Measurements from ENCODE around the gene FTO.

The FTO gene

DNA sequence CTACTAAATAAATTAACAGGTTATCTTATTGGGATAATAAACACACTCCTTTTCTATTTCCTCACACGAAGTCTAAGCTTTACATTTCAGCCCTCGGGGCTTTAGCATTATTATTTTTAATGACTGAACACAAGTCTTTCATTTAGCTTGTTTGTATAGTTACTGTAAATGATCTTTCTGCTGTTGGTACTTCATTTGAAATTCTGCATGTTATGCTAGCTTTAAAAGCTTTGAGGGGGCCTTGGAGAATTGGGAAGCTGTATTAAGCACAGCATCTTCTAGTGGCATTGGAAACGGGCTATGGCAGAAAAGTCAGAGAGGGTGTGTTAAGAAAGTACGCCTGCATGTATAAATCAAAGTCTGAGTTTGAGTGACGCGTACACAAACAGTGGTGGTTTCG, 243.7 kb downstream of the FTO start:
- DNase-seq, result no peak

DNA sequence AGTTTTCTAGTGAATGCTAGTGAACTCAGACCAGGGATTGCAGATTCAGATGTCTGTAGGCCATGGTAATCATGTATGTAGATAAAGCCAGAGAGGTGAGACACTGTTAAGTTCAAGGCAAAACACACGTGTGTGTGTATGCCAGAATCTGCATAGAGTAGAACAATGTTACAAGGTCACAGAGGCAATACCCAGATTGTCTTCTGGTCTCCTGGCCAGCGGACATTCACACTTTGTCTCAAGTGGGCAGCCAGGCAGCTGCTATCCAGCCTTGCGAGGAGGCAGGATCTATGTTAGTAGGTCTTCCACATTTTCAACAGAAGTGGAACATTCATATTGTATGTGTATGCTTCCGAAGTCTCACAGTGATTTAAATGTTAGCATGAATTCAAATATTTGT, 244.4 kb downstream of the FTO start:
- DNase-seq, result no peak

- no peak for DNase-seq
These were observed 244.9 kb downstream of the FTO start for GRCh38 chr16:53948734-53949430.

DNA sequence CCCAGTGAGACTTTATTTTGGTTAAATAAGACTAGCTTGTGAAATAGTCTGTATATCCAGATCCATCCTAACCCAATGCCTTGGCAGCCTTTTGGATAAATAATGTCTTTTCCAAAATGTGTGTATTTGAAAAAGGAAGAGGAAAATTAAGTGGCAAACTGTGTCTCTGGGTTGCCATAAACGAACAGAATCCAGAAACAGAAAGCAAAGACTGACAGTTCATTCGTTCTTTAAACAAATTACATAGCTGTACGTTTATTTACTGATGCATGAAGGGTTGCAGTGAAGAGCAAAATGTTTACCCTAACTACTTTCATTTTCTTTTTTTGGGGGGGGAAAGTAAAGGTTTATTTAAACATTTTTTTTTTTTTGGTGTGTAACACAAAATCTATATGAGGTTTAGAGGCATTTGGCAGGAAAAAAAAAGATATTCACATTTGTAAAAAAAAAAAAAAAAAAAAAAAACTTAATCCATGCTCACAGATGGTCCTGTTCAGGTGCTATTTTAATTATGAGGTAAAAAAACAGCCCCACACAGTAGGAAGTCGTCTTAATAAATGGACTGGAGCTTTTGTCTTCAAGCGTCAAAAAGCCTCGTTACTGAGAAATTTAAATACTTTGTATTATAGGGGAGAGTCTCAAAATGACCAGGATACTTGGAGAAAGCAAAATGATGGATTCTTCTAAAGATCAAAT, 245.9 kb downstream of the FTO start:
- no peak for DNase-seq

DNA sequence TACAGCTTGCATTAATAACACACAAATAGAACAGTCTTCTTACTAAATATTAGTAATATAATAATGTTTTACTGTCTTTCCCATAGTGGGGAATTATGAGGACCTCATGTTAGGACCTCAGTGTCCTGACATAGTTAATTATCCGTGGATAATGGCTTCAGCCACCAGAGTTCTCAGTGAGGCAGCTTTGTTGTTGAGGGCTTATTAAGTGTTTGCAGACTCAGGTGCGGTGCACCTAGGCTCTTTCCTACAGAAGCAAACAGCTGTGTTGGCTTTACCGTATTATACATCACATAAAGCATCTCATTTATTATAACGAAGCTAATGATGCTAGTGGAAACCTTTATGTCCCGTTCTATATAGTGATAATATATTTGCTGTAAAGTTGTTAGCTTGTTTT, 246.7 kb downstream of the FTO start:
- DNase-seq, result no peak

GRCh38 chr16:53952215-53953208, 248.6 kb downstream of the FTO start:
- no peak for DNase-seq

GRCh38 chr16:53953336-53953735, 249.4 kb downstream of the FTO start:
- DNase-seq, result no peak

- no peak for DNase-seq
These were observed 251.4 kb downstream of the FTO start for GRCh38 chr16:53955221-53955875.

- DNase-seq, result no peak
These were observed 254.5 kb downstream of the FTO start for GRCh38 chr16:53958341-53958880.

DNA sequence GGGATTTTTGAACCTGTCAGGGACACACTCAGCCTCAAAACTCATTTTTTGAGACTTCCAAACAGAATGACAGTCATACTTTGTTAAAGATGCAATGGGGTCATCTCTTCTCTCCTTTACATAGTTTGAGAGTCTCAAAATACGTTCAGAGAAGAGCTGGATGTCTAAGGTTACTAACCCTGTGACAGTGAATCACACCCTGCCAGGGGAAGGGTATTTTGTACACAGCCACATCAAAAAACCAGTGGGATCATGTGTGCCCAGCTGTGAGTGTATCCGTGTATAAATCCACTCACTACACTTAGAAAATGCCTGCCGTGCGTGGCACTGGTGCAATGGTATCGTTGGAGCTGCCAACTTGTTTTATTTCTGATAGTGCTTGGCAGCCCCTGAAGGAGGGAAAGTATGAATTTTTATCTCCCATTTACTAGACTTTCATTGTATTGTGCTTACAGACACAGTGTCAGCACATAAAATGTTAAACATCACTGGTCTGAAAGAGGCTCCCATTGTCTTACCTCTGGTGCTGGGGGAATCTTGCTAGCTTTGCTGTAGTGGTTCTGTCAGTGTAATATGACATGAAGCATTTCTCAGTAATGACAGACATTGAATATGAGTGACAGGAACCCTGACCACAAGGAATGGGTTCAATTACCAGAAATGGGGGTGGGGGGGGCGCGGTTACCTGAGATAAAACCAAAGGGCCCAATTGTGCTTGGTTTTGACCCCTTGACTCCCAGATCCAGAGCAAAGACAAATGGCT, 256.3 kb downstream of the FTO start:
- no peak for DNase-seq

DNA sequence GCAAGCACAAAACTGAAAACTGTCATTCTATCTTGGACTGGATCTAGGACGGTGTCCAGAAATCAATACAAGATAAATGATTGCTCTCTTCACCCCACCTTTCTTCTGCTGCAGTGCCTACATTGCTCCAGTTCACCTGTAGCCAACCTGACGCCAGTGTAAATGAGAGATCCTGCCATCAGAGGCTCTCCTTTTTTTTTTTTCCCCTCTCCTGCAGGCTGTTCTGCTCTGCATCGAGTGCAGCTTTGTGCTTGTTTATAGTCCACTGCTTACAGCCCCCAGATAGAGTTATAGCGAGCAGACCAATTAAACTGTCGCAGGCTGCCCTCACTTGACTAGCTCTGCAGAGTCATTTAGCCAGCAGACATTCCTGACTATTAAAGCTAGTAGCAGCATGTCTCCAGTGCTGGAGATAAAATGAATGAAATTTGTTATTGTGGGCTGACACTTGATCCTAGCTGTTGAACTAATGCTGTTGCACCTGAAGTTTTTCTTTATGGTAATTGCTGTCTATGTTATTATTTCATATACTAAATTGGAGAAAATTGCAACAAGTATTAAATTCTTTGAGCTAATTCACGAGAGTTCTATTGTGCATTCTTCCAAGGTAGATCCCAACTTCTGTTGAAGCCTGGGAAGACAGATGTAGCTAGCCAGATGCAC, 257.1 kb downstream of the FTO start:
- DNase-seq, result no peak

GRCh38 chr16:53962041-53962440, 258.1 kb downstream of the FTO start:
- no peak for DNase-seq

GRCh38 chr16:53964145-53964790, 260.3 kb downstream of the FTO start:
- no peak for DNase-seq

DNA sequence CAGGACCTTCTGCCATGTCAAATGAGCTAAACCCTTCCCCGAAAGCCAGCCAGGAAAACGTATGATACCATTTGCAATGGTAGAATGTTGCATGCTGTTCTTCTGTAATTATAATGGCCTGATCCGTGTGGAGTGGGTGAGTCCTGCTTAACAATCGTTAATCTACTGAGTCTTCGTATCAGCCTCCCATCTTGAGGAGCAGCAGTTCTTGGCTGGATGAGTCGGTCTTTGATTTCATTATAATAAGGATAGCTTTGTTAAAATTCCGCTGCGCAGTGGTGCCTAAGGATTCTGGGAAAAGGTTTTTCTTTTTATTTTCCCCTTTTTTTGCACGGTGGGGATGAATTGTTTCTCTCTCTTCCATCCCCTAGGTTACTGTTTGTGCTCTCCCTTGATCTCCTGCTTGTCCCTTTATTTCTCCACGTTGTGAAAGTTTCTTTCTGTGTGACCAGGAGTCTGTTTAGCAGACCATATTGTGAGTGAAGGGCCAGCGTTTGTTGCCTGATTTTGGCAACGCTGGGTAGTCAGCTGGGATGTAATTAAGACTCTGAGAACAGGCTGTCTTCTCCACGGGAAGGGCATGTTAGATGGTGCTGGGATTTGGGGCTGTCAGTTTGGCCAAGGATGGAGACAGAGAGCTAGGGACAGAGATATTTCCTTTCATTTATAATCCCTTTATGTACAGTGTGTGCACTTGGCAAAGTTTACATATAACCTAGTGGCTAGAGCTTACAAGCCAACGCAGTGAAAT, 263.0 kb downstream of the FTO start:
- no peak for DNase-seq

DNA sequence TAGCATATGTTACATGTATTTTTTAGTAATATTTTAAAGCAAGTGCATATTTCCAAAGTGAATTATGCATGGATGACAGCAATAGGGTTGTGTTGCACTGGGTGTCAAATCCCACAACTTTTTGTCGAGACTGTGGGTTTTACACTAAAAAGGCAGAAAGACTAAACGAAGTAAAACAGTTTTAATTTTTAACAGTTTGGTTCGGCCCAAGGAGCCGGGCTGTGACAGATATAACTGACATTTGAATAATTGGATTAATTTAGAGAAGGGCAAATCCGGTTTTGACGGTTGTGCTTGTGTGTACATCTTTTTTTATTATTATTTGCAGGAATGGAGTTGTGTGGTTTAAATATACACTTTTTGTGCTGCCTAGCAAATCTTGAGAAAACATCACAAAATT, 263.6 kb downstream of the FTO start:
- DNase-seq, result no peak

- DNase-seq, result no peak
These were observed 264.5 kb downstream of the FTO start for GRCh38 chr16:53968454-53968853.

GRCh38 chr16:53968896-53969295, 264.9 kb downstream of the FTO start:
- DNase-seq, result no peak

DNA sequence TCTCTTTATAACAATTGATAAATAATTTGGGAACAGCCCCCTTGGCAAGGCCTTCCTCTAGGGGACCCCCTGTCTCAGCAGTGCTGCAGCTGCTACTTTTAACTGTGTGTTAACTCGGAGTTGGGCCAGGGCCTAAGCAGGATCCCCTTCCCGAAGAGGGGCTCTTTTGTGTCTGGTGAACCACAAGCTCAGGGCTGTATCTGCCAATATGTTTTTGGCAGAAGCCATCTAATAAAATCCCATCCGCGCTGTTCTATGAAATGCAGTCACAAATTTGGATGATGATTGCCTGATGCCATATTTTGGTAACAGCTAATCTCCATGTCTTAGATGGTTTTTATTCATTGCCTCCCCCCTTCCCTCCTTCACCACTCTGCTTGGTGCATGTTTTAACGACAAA, 267.7 kb downstream of the FTO start:
- DNase-seq, result no peak

GRCh38 chr16:53973021-53973420, 269.1 kb downstream of the FTO start:
- no peak for DNase-seq

DNA sequence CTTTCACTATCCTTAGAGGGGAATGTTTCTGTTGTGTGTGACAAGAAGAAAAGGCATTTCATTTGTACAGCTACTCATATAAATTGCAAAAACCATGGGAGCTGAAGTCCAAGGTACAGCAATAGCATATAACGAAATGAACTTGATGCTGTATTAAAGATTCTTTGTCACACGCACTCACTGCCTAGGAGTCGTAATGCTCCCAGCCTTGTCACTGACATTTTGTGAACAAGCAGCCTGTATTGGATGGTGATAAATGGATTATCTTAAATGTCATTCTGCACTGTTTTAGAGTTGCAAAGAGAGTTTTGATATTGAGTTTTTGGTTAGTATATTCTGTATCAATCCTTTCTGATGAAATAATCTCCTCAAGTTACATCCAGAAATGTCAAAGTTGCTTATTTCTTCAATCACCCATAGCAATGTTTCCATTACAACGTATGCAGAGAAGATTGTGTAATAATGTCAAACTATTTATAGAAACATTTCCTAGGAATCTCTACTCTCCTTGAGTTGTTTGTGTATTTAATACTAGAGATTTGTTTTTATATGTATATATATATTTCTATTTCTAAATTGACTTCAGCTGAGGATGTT, 270.6 kb downstream of the FTO start:
- DNase-seq, result no peak
